GM19455 (cell line): ENCODE results near the gene FBXO11.
"Not testable (repeated sequence)": the region's sequence is repeated elsewhere in the genome, so short reads cannot be mapped to it uniquely, and the experiment has no call there.

Experiments
- ATAC-seq: cut with Tn5 transposase; IDR thresholded peaks from one replicate; pipeline ENCODE4 v1.9.1; 2021; ENCODE audit not compliant: unreplicated experiment

FBXO11 gene

GRCh38 chr2:47906157-47907038, at the start of gene FBXO11:
FBXO11 (minus strand) TSS chr2:47906498; CDS start chr2:47905720, 778 bp downstream.
- peak; percentile 90 for ATAC-seq

DNA sequence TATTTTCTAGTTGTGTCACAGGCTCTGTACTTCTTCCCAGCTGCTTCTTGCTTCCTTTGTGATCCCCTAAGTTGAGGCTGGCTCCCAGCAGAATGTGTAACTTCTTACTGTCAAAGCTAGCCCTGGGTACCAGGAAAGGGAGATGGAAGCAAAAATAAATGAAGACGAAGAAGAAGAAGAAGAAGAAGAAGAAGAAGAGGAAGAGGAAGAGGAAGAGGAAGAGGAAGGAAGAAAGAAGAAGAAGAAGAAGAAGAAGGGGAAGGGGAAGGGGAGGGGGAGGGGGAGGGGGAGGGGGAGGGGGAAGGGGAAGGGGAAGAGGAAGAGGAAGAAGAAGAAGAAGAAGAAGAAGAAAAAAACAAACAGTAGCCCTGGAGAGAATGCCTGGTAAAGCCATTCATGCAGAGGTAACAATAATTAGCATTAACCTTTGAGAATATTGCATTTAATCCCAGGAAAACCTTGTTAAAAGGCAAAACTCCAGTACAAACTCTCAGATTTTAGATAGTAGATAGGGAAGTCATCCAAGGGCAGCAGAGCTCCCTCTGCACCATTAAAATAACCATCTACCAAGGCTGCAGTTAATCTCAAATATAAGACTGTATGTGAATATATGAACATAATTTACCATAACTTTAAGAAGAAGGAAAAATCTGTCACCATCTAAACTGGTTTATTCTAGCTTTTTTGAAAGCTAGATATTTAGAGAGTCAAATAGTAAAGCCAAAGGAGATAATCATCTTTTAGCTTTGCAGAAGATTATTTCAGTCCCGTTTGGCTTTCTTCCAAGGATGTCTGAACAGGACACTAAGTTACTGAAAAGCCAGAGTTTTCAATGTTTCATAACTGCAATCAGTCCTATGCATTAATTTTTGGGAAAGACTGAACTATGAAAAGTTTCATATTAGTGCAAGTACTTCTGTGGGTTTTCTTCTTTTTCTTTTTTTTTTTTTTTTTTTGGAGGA, 44.3 kb upstream of the FBXO11 start:
- ATAC-seq: no peak

GRCh38 chr2:47946593-47946992, 40.3 kb upstream of the FBXO11 start:
- ATAC-seq: no peak

DNA sequence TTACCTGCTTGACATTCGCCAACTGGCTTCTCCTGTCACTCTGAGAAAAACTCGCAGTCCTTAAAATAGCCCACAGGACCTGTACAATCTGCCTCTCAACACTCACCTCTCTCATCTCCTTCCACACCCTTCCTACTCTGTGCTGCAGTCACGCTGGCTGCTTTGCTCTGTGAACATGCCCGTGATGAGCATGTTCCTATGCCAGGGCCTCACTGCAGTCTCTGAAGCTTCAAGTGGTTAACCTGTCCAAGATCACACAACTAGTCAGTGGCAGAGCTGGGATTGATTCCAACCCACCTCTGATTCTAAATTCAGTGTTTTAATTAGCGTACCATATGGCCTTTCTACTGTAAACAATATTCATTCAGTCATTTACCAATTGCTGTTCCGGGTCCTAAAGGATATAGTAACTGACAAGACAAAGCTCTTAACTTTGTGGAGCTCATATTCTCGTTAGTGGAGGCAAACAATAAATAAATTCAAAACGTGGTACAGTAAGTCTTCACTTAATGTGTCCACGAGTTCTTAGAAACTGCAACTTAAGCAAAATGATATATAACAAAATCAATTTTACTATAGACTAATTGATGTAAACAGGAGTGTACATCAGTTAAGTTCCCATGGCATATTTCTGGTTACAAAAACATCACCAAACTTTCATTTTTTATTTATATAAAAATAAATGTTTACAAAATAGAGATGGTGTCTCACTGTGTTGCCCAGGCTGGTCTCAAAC, 38.9 kb upstream of the FBXO11 start:
- no peak for ATAC-seq

DNA sequence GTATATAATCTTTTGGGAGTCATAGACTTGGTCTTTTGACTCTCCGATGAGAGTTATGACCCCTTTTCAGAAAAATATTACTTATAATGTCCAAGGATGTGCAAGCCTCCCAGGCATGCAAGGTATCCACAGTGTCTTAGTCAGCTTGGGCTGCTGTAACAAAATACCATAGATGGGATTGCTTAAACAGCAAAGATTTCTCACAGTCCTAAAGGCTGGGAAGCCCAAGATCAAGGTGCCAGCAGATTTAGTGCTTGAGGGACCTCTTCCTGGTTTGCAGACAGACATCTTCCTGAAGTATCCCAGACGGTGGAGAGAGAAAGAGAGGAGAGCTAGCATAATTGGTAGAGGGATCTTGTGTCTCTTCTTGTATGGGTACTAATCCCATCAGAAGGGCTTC, 35.6 kb upstream of the FBXO11 start:
- no peak for ATAC-seq

DNA sequence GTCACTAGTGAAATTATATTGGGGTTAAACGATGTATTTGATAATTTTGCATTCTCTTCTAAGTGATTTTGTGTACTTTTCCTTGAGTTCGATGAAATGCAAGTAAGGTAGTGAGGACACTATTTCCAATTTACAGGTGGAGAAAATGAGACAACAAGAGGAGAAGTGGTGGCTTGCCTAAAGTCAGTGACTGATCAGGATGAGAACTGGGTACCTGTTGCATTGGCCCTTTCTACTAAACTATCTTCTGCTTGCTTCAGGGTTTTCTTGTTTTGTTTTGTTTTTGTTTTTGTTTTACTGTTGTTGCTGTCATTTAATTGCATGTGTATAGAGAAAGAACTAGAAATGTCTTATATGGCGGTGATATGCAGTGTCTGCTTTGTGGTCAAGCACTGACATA, 31.4 kb upstream of the FBXO11 start:
- no peak for ATAC-seq

DNA sequence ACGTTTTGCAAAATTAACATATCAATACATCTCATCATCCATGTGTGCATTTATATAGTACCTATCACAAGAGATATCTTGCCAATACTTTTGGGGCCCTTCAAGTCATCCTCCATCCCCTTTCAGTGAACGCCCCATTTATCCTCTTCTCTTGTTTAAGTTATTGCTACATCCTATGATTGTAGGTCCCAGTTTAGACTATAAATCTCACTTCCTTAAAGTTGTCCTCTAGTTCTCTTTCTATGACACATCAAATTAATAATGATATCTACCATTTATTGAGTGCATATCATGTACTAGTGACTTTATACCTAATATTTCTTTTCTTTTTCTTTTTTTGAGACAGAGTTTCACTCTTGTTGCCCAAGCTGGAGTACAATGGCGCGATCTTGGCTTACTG, 28.8 kb upstream of the FBXO11 start:
- ATAC-seq: no peak

- no peak for ATAC-seq
Measured at GRCh38 chr2:47918043-47918442, 11.7 kb upstream of the FBXO11 start.

- no peak for ATAC-seq
Measured at GRCh38 chr2:47917276-47917961, 11.1 kb upstream of the FBXO11 start.

DNA sequence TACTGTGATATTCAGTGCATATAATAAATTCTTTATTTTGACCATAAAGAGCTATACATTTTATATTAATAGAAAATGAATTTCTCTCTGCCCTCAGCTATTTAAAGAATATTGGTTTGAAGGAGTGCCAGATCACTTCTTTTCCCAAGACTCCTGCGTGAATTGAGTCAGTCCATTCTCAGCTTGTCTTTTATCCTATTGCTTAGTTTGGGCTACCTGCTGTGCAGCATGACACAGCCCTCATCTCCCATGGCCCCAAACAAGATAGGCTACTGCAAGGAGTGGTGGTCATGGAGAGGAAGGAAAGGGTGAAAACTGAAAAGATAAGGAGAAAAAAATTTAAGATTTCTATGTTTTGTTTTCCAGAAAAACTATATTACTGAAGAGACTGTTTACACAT, 10.1 kb upstream of the FBXO11 start:
- no peak for ATAC-seq

- not testable (repeated sequence) for ATAC-seq
Measured at GRCh38 chr2:47910662-47911061, 4.4 kb upstream of the FBXO11 start.

- no peak for ATAC-seq
Measured at GRCh38 chr2:47908682-47909081, 2.4 kb upstream of the FBXO11 start.

DNA sequence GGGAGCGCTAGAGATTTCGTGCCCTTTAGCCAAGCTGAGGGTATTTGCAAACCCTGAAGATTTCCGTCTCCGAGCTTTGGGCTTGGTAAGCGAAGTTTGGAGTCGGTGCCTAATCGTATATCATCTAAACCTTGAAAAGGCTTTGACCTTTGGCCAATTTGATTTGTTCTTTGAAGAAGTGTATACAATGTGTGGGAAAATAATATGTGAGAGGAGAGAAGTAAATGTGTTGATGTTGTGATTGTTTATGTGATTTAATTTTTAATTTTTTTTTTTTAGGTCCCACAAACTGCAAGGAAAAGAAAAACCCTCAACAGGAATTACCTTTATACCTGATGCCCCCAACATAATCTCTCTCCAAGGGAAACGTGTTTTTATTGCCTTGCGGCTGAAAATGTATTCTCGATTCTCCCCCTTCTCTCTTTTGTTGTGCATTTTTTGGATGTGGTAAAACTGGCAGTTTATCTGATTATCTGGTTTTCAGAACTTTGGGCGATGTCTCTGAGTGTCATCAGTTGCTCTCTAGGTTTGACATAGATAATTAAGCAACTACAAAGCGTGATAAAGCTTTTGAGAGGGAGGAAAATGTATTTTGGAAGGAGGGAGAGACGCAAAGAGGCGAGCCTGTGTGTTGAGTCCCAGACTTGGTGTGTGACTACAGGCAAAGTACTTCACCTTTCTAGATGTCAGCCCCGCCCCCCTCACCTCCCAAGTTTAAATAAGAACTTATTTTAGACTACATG, 912 bp upstream of the FBXO11 start:
- ATAC-seq: no peak

DNA sequence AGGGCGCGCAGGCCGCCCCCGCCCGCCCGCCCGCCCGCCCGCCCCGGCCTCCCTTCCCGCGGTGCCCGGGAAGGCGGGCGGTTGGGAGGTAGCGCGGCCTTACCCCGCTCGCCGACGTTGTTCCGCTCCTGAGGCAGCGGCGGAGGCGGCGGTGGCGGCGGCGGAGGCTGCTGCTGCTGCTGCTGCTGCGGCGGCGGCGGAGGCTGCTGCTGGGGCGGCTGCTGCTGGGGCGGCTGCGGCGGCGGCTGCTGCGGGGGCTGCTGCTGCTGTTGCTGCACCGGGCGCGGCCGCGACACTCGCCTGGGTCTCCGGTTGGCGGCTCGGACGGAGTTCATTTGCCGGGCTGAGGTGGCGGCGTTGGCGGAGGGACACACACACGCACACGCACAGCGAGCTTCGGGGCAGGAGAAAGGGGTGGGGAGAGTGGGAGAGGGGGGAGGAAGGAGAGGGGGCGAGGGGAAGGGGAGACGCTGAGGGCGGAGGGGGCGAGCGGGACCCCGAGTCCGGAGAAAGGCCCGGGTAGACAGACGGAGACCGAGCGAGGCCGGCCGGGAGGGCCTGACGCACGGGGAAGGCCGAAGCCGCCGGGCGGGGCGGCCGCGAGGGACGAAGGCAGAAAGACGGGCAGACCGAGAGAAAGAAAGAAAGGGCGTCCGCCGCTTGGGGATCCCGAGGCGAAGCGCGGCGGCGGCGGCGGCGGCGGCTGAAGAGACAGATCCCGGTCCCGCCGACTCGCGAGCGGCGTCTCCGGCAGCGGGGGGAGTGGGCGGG, 727 bp downstream of the FBXO11 start:
- ATAC-seq: peak; percentile 12

- ATAC-seq: no peak
Measured at GRCh38 chr2:47903781-47904490, 2.4 kb downstream of the FBXO11 start.

GRCh38 chr2:47901892-47902291, 4.4 kb downstream of the FBXO11 start:
- not testable (repeated sequence) for ATAC-seq

GRCh38 chr2:47900857-47901256, 5.4 kb downstream of the FBXO11 start:
- no peak for ATAC-seq
